Measurements from ENCODE around the gene KRT7. TPM values are rescaled to one million over a fixed set of nuclear protein-coding genes. Genes with fewer than 3 reads are reported as not detected.
A peak's percentile ranks its signal among the peaks of the same experiment; 100 is the strongest.

Gene KRT7
- total and polyA plus RNA-seq, 9 of the 15 experiments (the other 6 are each of a cell fraction or from before 2014, with no cell fraction given): 1.4 TPM; not detected in 8

GRCh38 chr12:52271158-52271557, 38.1 kb downstream of the KRT7 start:
- H3K27ac ChIP-seq (ENCODE audit: extremely low read depth, low read depth, low read length): no peak overlapping the region
- H3K9me3 ChIP-seq (replicated peaks; ENCODE audit: control insufficient read depth, insufficient read depth, low read depth, low read length): no peaks in the 10 kb centered on the region
- intact Hi-C loops (cut with micrococcal nuclease) (no loop called here), in situ Hi-C loops (cut with MboI) (no loop called here)
- no peak overlapping the region for H3K9ac ChIP-seq (ENCODE audit: insufficient read depth in 1 of 2, low read depth in 2 of 2, low read length in 2 of 2)
- H3K4me1 ChIP-seq (replicated peaks in 1 of 2; ENCODE audit: control insufficient read depth in 2 of 2, insufficient read depth in 2 of 2, low read length in 2 of 2): no peaks in the 10 kb centered on the region
- no peaks in the 10 kb centered on the region for H3K36me3 ChIP-seq (ENCODE audit: control insufficient read depth, insufficient read depth, low read length)
- peaks cover 0 to 25% of the 10 kb centered on the region in 2 experiments; a peak in 1 of 5 replicates for H3K27me3 ChIP-seq (ENCODE audit: control insufficient read depth in 2 of 2, insufficient read depth in 2 of 2, low read length in 2 of 2)
- CTCF ChIA-PET (ENCODE audit: low intra/inter-chr PET ratio): no interaction called here
- WGBS (ENCODE audit: insufficient coverage, low coverage, missing lambda C conversion rate): 0% methylated on average over 1 of the region's 1 CpG
- H3K4me3 ChIP-seq: no peak overlapping the region
- DNase-seq (ENCODE audit: extremely low read depth in 1 of 4, low spot score in 3 of 4) (no peak), ATAC-seq (no peak), FAIRE-seq (no peak)
- no peaks in the 10 kb centered on the region for H3K9me1 ChIP-seq (ENCODE audit: control insufficient read depth, insufficient read depth, low read length)
- no peak overlapping the region for H3K4me2 ChIP-seq (ENCODE audit: insufficient read depth, low read length)
- no peaks in the 10 kb centered on the region; the same call in 1 of the 2 replicates for H4K20me1 ChIP-seq (replicated peaks; ENCODE audit: control insufficient read depth, insufficient read depth, low read length)
- TF ChIP-seq ZNF75A (CRISPR knock-in tag; IDR thresholded peaks at IDR 0.05): no peak
- TF ChIP-seq NR3C1 (CRISPR knock-in tag; IDR thresholded peaks at IDR 0.05): no peak
- TF ChIP-seq CHD1 (IDR thresholded peaks at IDR 0.05; ENCODE audit: low read length): no peak
- peak; percentile 30; the same call in 1 of the 2 replicates for TF ChIP-seq CEBPB (tag; IDR thresholded peaks at IDR 0.05)
- no peak for TF ChIP-seq FIP1L1 (IDR thresholded peaks at IDR 0.05; ENCODE audit: low read depth, low read length, poor library complexity, severe bottlenecking)
- no peak overlapping the region for H2AFZ ChIP-seq (ENCODE audit: low read depth, low read length)
- POLR2A ChIA-PET: no interaction called here
- H3K79me2 ChIP-seq (ENCODE audit: control insufficient read depth, insufficient read depth, low read length): no peaks in the 10 kb centered on the region
- BruUV-seq (replicated peaks): no TSS peak

GRCh38 chr12:52274521-52275120, 41.6 kb downstream of the KRT7 start, which contains the start of gene KRT86:
TSS of gene KRT86 (plus strand) at chr12:52274645. CDS start at chr12:52301917, 27,272 bp downstream.
- ChIA-PET POLR2A (no interaction called here), CTCF (ENCODE audit: low intra/inter-chr PET ratio) (no interaction called here)
- Histone ChIP-seq H3K4me3 (no peak within 1 kb of the TSS), H3K9ac (ENCODE audit: insufficient read depth in 1 of 2, low read depth in 2 of 2, low read length in 2 of 2) (no peak within 1 kb of the TSS), H2AFZ (ENCODE audit: low read depth, low read length) (no peak within 1 kb of the TSS), H3K4me2 (ENCODE audit: insufficient read depth, low read length) (no peak within 1 kb of the TSS), H3K27ac (ENCODE audit: extremely low read depth, low read depth, low read length) (no peak within 1 kb of the TSS), H4K20me1 (replicated peaks; ENCODE audit: control insufficient read depth, insufficient read depth, low read length) (no peaks in the 10 kb centered on the region; the same call in 1 of the 2 replicates), H3K27me3 (ENCODE audit: control insufficient read depth in 2 of 2, insufficient read depth in 2 of 2, low read length in 2 of 2) (peaks cover 0 to 24% of the 10 kb centered on the region in 2 experiments; a peak in 2 of 5 replicates), H3K79me2 (ENCODE audit: control insufficient read depth, insufficient read depth, low read length) (no peaks in the 10 kb centered on the region), H3K9me1 (ENCODE audit: control insufficient read depth, insufficient read depth, low read length) (no peaks in the 10 kb centered on the region), H3K4me1 (replicated peaks in 1 of 2; ENCODE audit: control insufficient read depth in 2 of 2, insufficient read depth in 2 of 2, low read length in 2 of 2) (peaks cover 5 to 6% of the 10 kb centered on the region in 2 experiments; a peak in 3 of 5 replicates), H3K36me3 (ENCODE audit: control insufficient read depth, insufficient read depth, low read length) (no peaks in the 10 kb centered on the region), H3K9me3 (replicated peaks; ENCODE audit: control insufficient read depth, insufficient read depth, low read depth, low read length) (no peaks in the 10 kb centered on the region)
- ATAC-seq (no peak), FAIRE-seq (no peak), DNase-seq (ENCODE audit: extremely low read depth in 1 of 4, low spot score in 3 of 4) (no peak)
- WGBS (ENCODE audit: insufficient coverage, low coverage, missing lambda C conversion rate): 0% methylated on average over 3 of the region's 3 CpGs
- no TSS peak for BruUV-seq (replicated peaks)
- intact Hi-C loops (cut with micrococcal nuclease): no loop called here
- in situ Hi-C loops (cut with MboI): no loop called here
- TF ChIP-seq PYGO2 (tag; IDR thresholded peaks at IDR 0.05): no peak
- TF ChIP-seq ZBTB8A (IDR thresholded peaks at IDR 0.05; ENCODE audit: partially characterized antibody): no peak
- TF ChIP-seq THRAP3 (IDR thresholded peaks at IDR 0.05; ENCODE audit: borderline replicate concordance): no peak
- no peak for TF ChIP-seq THRB (CRISPR knock-in tag; conservative IDR thresholded peaks at IDR 0.05)
- no peak for TF ChIP-seq NCOA4 (IDR thresholded peaks at IDR 0.05; ENCODE audit: partially characterized antibody)
- TF ChIP-seq CHD1 (IDR thresholded peaks at IDR 0.05; ENCODE audit: low read length): no peak
- no peak for TF ChIP-seq PHTF2 (CRISPR knock-in tag; IDR thresholded peaks at IDR 0.05)
- TF ChIP-seq MAZ (CRISPR knock-in tag; conservative IDR thresholded peaks at IDR 0.05 in 1 of 2, IDR thresholded peaks at IDR 0.05 in 1 of 2): no peak
- TF ChIP-seq POLR2AphosphoS5 (IDR thresholded peaks at IDR 0.05; ENCODE audit: control insufficient read depth, insufficient read depth, low read depth, low read length): no peak

Data from K562 (cell line).